Measurements from ENCODE around the gene DUSP22.
"Not testable (repeated sequence)": the region's sequence is repeated elsewhere in the genome, so short reads cannot be mapped to it uniquely, and the experiment has no call there.

- not testable (repeated sequence) for TF ChIP-seq POLR2AphosphoS5 (IDR thresholded peaks at IDR 0.05); EP300 (IDR thresholded peaks at IDR 0.05; ENCODE audit: low read depth); CTCF (IDR thresholded peaks at IDR 0.05)
Measured at GRCh38 chr6:377641-378020, 85.3 kb downstream of the DUSP22 start.
